Neural cell (in vitro differentiated cells): Measurements from ENCODE around the gene ARRDC2.

Source experiments
- CTCF ChIP-seq: fragments of 450-650 bp; IDR thresholded peaks from 2 replicates; pipeline ENCODE4 v1.5.1; 2014; ENCODE audit warnings: antibody characterized with exemption, mild to moderate bottlenecking, moderate library complexity; ENCODE audit not compliant: poor library complexity, severe bottlenecking
- TAF1 ChIP-seq: IDR thresholded peaks from 2 replicates; pipeline ENCODE4 v1.6.1; 2012; ENCODE audit warnings: low read depth

GRCh38 chr19:18001777-18002345, 6.1 kb upstream of the ARRDC2 start:
- TF ChIP-seq CTCF = no peak
- TF ChIP-seq TAF1 = no peak
